ENCODE results near the gene DNAJA4.

- TF ChIP-seq CTCF (IDR thresholded peaks at IDR 0.05): no peak
- TF ChIP-seq EP300 (IDR thresholded peaks at IDR 0.05): no peak
- no peak for TF ChIP-seq POLR2A (IDR thresholded peaks at IDR 0.05)
Measured at GRCh38 chr15:78327466-78327865, 63.1 kb downstream of the DNAJA4 start.

Data from gastroesophageal sphincter (tissue), 3 donors.